Measurements from ENCODE around the gene ANKRD29. TPM values are rescaled to one million over a fixed set of nuclear protein-coding genes. Genes with fewer than 3 reads are reported as not detected.
"Not testable (repeated sequence)": the region's sequence is repeated elsewhere in the genome, so short reads cannot be mapped to it uniquely, and the experiment has no call there.

The ANKRD29 gene
- total and polyA plus RNA-seq, 12 donors = 2.1 to 11.5 (median 6.0) TPM

DNA sequence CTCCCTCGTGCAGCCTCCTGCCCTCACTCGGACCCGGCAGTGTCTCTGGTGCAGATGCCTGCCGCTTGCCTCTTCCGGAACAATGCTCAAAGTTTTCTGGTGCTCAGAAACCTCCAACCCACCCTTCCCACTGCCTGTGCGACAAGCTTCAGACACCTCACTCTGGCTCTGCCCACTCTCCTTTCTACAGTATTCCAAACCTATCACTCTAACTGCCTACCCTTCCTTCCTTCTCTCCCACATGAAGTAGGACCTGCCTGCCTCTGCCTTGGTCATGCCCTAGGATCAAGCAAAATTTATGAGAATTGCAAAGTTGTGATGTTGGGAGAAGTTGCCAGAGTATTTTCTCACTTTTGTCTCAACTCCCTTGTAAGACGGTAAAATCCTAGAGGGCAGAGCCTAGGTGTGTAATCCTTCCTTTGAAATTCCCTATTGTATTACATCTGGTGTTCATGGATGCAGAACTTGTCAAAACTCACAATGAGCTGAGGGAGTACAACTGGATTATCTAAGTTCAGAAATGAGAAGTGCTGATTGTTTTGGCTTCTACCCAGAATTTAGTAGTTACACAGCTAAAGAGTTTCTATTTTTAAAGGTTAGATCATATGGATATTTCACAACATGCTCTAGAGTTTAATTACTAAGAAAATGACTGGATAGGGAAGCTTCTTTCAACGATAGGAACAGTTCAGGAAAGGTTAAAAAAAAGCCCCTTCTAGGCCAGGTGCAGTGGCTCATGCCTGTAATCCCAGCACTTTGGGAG is 83.6 kb downstream of the ANKRD29 start:
- ATAC-seq = peak in 4 of 8 donors; percentile 12 to 57 (median 27)
- Histone ChIP-seq H3K4me1 (peaks cover 0 to 69% (median 21%) of the 10 kb centered on the region in 9 donors), H3K27me3 (no peaks in the 10 kb centered on the region), H3K4me3 (no peak overlapping the region), H3K9me3 (no peaks in the 10 kb centered on the region), H3K27ac (no peak overlapping the region), H3K36me3 (peaks cover 0 to 29% (median 0%) of the 10 kb centered on the region in 9 donors)
- no peak for DNase-seq
- TF ChIP-seq, protein P1, sequence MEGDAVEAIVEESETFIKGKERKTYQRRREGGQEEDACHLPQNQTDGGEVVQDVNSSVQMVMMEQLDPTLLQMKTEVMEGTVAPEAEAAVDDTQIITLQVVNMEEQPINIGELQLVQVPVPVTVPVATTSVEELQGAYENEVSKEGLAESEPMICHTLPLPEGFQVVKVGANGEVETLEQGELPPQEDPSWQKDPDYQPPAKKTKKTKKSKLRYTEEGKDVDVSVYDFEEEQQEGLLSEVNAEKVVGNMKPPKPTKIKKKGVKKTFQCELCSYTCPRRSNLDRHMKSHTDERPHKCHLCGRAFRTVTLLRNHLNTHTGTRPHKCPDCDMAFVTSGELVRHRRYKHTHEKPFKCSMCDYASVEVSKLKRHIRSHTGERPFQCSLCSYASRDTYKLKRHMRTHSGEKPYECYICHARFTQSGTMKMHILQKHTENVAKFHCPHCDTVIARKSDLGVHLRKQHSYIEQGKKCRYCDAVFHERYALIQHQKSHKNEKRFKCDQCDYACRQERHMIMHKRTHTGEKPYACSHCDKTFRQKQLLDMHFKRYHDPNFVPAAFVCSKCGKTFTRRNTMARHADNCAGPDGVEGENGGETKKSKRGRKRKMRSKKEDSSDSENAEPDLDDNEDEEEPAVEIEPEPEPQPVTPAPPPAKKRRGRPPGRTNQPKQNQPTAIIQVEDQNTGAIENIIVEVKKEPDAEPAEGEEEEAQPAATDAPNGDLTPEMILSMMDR (IDR thresholded peaks at IDR 0.05) = no peak
- intact Hi-C loops (cut with DNase I) = no loop called here
- WGBS, 2 donors = 83 to 86% methylated on average over 8 of the region's 8 CpGs

DNA sequence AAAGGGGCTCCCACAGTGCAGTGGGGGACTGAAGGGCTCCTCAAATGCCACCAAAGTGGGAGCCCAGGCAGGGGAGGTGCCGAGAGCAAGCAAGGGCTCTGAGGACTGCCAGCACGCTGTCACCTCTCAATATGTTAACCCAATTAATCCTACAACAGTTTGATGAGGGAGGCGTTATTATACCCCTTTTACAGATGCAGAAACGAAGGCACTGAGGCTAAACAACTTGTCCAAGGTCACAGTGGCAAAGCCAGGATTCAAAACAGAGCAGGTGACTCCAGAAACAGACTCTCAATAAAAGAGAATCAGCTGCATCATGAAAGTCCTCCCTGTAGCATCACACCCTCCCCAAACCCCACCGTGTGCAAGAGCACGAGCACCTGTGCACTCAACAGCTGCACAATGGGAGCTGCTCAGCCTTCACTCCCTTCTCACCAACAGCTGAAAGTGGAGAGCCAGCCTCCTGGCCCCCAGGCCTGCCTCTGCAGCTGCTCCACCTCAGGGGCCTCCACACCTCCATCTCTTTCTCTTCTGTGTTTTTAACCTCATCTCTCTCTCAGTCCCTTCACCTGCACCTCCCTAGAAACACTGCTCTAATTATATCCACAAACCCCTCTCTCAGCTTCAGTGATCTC is 84.5 kb downstream of the ANKRD29 start:
- TF ChIP-seq, protein P1 (IDR thresholded peaks at IDR 0.05) = no peak
- Histone ChIP-seq H3K27ac (no peak overlapping the region), H3K36me3 (peaks cover 0 to 32% (median 0%) of the 10 kb centered on the region in 9 donors), H3K27me3 (no peaks in the 10 kb centered on the region), H3K4me3 (no peak overlapping the region), H3K4me1 (peaks cover 0 to 69% (median 25%) of the 10 kb centered on the region in 9 donors), H3K9me3 (no peaks in the 10 kb centered on the region)
- WGBS, 2 donors = 93 to 95% methylated on average over 6 of the region's 6 CpGs
- DNase-seq = no peak
- ATAC-seq = no peak
- intact Hi-C loops (cut with DNase I) = no loop called here

DNA sequence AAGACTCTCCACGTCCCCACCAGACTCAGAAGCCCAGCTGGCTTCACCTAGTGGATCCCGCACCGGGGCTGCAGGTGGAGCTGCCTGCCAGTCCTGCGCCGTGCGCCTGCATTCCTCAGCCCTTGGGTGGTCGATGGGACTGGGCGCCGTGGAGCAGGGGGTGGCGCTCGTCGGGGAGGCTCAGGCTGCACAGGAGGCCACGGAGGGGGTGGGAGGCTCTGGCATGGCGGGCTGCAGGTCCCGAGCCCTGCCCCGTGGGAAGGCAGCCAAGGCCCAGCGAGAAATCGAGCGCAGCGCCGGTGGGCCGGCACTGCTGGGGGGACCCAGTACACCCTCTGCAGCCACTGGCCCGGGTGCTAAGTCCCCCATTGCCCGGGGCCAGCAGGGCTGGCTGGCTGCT is 85.2 kb downstream of the ANKRD29 start:
- H3K27me3 ChIP-seq; H3K4me3 ChIP-seq; ATAC-seq; H3K27ac ChIP-seq; H3K9me3 ChIP-seq; intact Hi-C loops (cut with DNase I); DNase-seq: not testable (repeated sequence)
- WGBS, 2 donors = 97 to 98% methylated on average over 20 to 23 of the region's 24 CpGs
- peaks cover 0 to 70% (median 29%) of the 10 kb centered on the region in 9 donors for H3K4me1 ChIP-seq
- peaks cover 0 to 39% (median 0%) of the 10 kb centered on the region in 9 donors for H3K36me3 ChIP-seq

DNA sequence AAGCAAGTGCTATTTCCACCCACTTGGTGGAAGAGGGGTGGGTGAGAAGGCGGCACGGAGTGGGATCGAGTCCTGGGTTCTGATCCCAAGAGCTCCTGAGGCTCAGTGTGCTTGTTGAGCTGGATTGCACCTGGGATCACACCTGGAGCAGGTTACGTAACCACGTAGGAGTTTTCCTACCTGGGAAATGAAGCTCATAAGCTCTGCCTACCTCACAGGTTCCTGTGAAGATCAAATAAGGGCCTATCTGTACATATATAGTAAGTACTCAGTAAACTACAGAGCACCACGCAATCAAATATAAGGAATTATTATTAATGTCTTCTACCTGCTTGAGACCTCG is 87.4 kb downstream of the ANKRD29 start:
- Histone ChIP-seq H3K9me3 (no peaks in the 10 kb centered on the region), H3K27me3 (no peaks in the 10 kb centered on the region), H3K36me3 (peaks cover 0 to 50% (median 6%) of the 10 kb centered on the region in 9 donors), H3K27ac (peak overlapping the region in 3 of 10 donors; percentile 54 to 85 (median 64)), H3K4me3 (no peak overlapping the region), H3K4me1 (peaks cover 0 to 57% (median 36%) of the 10 kb centered on the region in 9 donors)
- TF ChIP-seq, protein P1 (IDR thresholded peaks at IDR 0.05) = no peak
- WGBS, 2 donors = 96% methylated on average over 7 of the region's 7 CpGs
- intact Hi-C loops (cut with DNase I) = no loop called here
- DNase-seq (no peak), ATAC-seq (peak in 1 of 8 donors; percentile 18)

Measured in heart right ventricle (tissue), 16 donors.